ENCODE results near the gene PRDM15. TPM values are rescaled to one million over a fixed set of nuclear protein-coding genes. Genes with fewer than 3 reads are reported as not detected.

The PRDM15 gene
- total RNA-seq, 4 donors from 2014 or later: 6.4 to 88.4 (median 21.1) TPM

DNA sequence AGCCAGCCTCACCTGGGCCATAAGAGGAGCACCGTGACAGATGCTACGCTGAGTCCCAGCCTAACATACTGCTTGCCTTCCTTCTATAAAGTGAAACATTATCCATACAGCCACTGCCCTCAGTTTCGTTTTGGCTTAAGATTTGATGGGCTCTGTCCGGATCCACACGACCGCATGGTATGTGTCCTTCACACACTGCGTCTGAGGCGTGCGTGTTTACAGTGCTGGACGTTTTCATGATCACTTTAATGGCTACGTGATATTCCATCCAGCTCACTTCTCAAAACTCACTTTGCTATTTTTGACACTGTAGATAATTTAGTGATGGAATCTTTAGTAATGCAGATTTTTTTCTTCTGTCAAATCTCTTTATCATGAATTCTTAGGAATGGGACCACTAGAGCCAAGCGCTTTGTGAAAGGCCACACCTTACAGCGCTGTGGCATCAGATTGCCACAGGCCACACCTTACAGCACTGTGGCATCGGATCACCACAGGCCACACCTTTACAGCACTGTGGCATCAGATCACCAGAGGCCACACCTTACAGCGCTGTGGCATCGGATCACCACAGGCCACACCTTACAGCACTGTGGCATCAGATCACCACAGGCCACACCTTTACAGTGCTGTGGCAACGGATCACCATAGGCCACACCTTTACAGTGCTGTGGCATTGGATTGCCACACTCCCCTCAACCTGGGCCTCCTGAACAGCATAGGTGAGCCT is 47.1 kb downstream of the PRDM15 start:
- peaks cover 0 to 3% (median 0%) of the 10 kb centered on the region in 4 donors for H3K36me3 ChIP-seq
- no peaks in the 10 kb centered on the region for H3K27me3 ChIP-seq
- in situ Hi-C loops (cut with MboI; ENCODE audit: low pct_ligation_motif_present in 1 of 4, low pct_unique_long_range_greater_than_20kb in 1 of 4, low sequenced_read_pairs in 3 of 4): no loop called here
- 80 to 89% methylated on average over 3 to 17 of the region's 17 CpGs for WGBS, 2 donors (ENCODE audit: low coverage in 1 of 2)
- DNase-seq: no peak
- H3K4me1 ChIP-seq: no peaks in the 10 kb centered on the region
- peak overlapping the region in 2 of 4 donors; percentile 41 to 55 for H3K27ac ChIP-seq
- H3K9me3 ChIP-seq: no peaks in the 10 kb centered on the region
- TF ChIP-seq POLR2A (IDR thresholded peaks at IDR 0.05): no peak
- TF ChIP-seq CTCF (IDR thresholded peaks at IDR 0.05): no peak
- no peak for TF ChIP-seq POLR2AphosphoS5 (IDR thresholded peaks at IDR 0.05)
- no peak for TF ChIP-seq EP300 (IDR thresholded peaks at IDR 0.05; ENCODE audit: low read depth)
- no peak overlapping the region for H3K4me3 ChIP-seq
- intact Hi-C loops (cut with DNase I; ENCODE audit: low total_unique reads): no loop called here

- intact Hi-C loops (cut with DNase I; ENCODE audit: low total_unique reads): no loop called here
- H3K27me3 ChIP-seq: no peaks in the 10 kb centered on the region
- no peak for TF ChIP-seq POLR2AphosphoS5 (IDR thresholded peaks at IDR 0.05)
- no peak for TF ChIP-seq POLR2A (IDR thresholded peaks at IDR 0.05)
- no peak for TF ChIP-seq EP300 (IDR thresholded peaks at IDR 0.05; ENCODE audit: low read depth)
- no peak for TF ChIP-seq CTCF (IDR thresholded peaks at IDR 0.05)
- no peak overlapping the region for H3K4me3 ChIP-seq
- H3K4me1 ChIP-seq: no peaks in the 10 kb centered on the region
- peaks cover 0 to 3% (median 0%) of the 10 kb centered on the region in 4 donors for H3K36me3 ChIP-seq
- no peak for DNase-seq
- no peaks in the 10 kb centered on the region for H3K9me3 ChIP-seq
- in situ Hi-C loops (cut with MboI; ENCODE audit: low pct_ligation_motif_present in 1 of 4, low pct_unique_long_range_greater_than_20kb in 1 of 4, low sequenced_read_pairs in 3 of 4): no loop called here
- 86% methylated on average over 8 of the region's 8 CpGs; no CpG with 5 or more reads in 1 of the 2 donors for WGBS, 2 donors (ENCODE audit: low coverage in 1 of 2)
- H3K27ac ChIP-seq: no peak overlapping the region
Measured at GRCh38 chr21:41831453-41831831, 47.7 kb downstream of the PRDM15 start.

DNA sequence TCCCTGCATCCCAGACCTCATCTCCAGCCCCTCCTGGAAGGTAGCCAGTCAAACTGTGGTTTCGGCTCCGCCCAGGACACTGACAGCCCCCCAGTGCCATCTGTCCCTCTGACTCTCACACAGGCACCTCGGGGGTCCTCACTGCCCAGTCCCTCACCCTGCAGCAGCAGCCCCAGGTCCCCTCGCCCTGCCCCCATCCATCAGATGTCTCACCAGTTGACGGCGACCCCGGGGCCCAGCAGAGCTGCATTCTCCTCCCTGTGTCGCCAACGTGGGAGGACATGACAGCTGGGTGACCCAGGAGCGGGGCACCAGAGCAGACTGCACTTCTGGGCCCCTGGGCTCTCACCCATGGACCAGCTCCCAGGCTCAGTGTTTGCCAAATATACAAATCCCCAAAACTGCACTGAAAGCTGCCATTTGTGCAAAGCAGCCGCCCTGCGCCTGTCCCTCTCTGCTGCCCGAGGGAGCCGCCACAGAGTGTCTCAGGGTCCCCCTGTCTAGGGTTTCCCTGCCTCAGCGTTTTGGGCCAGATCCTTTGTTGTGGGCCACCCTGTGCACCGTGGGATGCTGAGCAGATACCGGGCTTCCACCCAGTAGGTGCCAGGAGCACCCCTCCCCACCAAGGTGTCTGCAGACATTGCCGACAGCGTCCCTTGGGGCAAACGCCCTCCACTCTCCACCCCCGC is 48.2 kb downstream of the PRDM15 start:
- Histone ChIP-seq H3K9me3 (no peaks in the 10 kb centered on the region), H3K4me1 (no peaks in the 10 kb centered on the region), H3K4me3 (no peak overlapping the region), H3K36me3 (no peaks in the 10 kb centered on the region), H3K27ac (no peak overlapping the region), H3K27me3 (no peaks in the 10 kb centered on the region)
- intact Hi-C loops (cut with DNase I; ENCODE audit: low total_unique reads): no loop called here
- no peak for TF ChIP-seq POLR2A (IDR thresholded peaks at IDR 0.05)
- no peak for TF ChIP-seq EP300 (IDR thresholded peaks at IDR 0.05; ENCODE audit: low read depth)
- no peak for TF ChIP-seq CTCF (IDR thresholded peaks at IDR 0.05)
- no peak for TF ChIP-seq POLR2AphosphoS5 (IDR thresholded peaks at IDR 0.05)
- DNase-seq: no peak
- 94% methylated on average over 21 of the region's 21 CpGs; no CpG with 5 or more reads in 1 of the 2 donors for WGBS, 2 donors (ENCODE audit: low coverage in 1 of 2)
- in situ Hi-C loops (cut with MboI; ENCODE audit: low pct_ligation_motif_present in 1 of 4, low pct_unique_long_range_greater_than_20kb in 1 of 4, low sequenced_read_pairs in 3 of 4): no loop called here

- Histone ChIP-seq H3K27ac (no peak overlapping the region), H3K36me3 (no peaks in the 10 kb centered on the region), H3K27me3 (no peaks in the 10 kb centered on the region), H3K4me1 (no peaks in the 10 kb centered on the region), H3K9me3 (no peaks in the 10 kb centered on the region), H3K4me3 (no peak overlapping the region)
- 91 to 100% methylated on average over 2 of the region's 2 CpGs for WGBS, 2 donors (ENCODE audit: low coverage in 1 of 2)
- intact Hi-C loops (cut with DNase I; ENCODE audit: low total_unique reads) (no loop called here), in situ Hi-C loops (cut with MboI; ENCODE audit: low pct_ligation_motif_present in 1 of 4, low pct_unique_long_range_greater_than_20kb in 1 of 4, low sequenced_read_pairs in 3 of 4) (no loop called here)
- DNase-seq: no peak
- TF ChIP-seq EP300 (IDR thresholded peaks at IDR 0.05; ENCODE audit: low read depth): no peak
- TF ChIP-seq POLR2A (IDR thresholded peaks at IDR 0.05): no peak
- no peak for TF ChIP-seq POLR2AphosphoS5 (IDR thresholded peaks at IDR 0.05)
- TF ChIP-seq CTCF (IDR thresholded peaks at IDR 0.05): no peak
Measured at GRCh38 chr21:41830145-41830707, 48.9 kb downstream of the PRDM15 start.

All from transverse colon (tissue), 4 donors.